GM18520 (cell line): ENCODE measurements around the gene GAS2L2.
"Not testable (repeated sequence)": the region's sequence is repeated elsewhere in the genome, so short reads cannot be mapped to it uniquely, and the experiment has no call there.

ENCODE experiments used
- ATAC-seq: cut with Tn5 transposase; IDR thresholded peaks from one replicate; pipeline ENCODE4 v1.9.1; 2021; ENCODE audit not compliant: unreplicated experiment

GAS2L2 gene

DNA sequence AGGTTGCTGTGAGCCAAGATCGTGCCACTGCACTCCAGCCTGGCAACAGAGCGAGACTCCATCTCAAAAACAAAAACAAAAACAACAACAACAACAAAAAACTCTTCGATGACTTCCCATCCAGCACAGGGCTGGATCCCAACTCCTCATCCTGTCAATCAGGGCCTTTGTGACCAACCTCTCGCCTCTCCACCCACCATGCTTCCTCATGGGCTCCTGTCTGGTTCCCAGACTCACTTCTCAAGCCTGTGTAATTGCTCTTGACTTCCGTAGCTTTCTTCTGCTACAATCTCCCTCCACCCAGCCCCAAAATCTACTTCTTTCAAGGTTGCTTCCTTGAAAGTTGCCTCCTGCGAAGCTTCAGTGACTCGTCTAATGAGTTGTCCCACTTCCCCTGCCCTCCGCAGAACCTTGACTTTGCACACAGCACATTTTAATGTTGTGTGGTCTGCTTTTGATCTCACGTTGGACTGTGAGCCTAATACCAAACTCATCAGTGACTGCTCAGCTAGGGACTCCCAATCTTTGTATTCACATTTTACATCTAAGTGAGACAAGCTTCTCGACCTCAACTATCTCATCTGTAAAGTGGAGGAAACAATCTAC lies 22.5 kb downstream of the GAS2L2 start:
- no peak for ATAC-seq

DNA sequence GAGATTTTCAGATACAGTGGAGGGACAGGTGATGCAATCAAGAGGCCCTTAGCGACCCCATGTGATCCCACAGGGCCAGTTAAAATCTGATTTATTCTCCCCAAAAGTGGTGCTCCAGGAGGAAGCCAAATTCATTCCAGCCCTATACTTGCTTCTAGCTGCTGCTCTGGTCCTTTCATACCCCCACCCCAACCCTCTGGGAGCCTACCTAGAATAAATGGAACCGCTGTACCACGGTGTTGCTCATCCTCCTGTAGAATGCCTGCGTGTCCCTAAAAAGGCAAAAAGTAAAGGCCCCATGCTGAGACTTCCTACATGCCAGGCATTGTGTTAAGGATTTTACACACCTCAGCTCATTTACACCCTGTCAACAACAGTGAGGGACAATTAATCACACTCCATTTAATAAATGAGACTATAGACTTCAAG lies 23.6 kb downstream of the GAS2L2 start:
- ATAC-seq: no peak

DNA sequence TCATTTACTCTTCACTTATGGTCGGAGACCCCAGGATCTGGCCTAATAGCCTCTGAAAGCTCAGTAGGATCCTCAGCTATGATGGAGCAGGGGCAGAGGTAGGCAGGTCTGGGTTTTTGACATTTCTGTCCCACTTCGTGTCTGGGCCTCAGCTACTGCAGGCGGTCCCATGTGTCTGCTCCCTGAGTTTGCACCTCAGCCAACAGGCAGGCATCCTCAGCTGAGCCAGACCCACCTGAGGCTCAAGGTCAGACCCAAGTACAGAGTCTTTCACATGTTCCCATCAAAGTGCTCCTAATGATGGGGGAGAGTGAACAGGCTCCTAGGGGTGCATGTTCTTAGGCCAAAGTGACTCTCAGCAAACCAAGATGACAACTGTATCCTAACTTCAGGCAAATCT lies 24.5 kb downstream of the GAS2L2 start:
- ATAC-seq: no peak

GRCh38 chr17:35727635-35728034 lies 25.4 kb downstream of the GAS2L2 start:
- no peak for ATAC-seq

GRCh38 chr17:35726953-35727460 lies 26.0 kb downstream of the GAS2L2 start:
- ATAC-seq: no peak

DNA sequence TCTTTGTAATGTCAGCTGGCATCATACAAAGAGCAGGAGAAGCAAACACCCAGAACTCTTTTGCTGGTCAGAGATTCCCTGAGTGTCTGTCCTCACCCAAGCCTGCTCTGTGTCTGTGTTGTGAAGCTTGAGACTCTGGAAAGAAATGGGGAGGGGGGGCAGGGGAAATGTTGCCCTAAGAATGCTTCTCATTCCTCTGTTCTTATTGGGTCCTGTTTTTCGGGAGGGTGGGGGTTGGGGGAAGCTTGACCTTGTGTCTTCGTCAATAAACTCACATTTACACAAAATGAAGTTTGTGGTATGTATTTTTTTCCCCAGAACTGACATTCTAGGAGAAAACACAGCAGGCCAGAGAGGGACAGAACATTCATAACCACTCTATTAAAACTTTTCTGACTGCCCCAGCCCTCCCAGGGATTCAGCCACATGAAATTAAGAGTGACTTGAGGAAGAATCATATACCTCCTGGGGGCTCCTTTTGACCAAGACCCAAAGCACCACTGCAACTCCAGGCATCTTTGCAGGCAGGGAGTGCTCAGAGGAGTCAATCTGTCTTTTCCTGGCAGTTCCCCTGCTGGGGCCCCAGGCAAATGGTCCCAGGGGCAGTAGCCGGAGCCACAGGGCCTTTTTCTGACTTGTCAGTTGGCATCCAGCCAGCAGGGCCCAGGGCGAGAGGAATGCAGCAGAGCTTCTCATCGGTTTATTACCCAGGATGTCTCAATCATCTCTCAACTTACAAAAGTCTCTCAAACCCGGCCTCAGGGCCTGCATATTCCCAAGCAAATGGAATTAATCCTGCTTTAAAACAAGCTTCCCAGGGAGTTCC lies 26.7 kb downstream of the GAS2L2 start:
- no peak for ATAC-seq

- ATAC-seq: no peak
These were observed 27.3 kb downstream of the GAS2L2 start for GRCh38 chr17:35725802-35726126.

DNA sequence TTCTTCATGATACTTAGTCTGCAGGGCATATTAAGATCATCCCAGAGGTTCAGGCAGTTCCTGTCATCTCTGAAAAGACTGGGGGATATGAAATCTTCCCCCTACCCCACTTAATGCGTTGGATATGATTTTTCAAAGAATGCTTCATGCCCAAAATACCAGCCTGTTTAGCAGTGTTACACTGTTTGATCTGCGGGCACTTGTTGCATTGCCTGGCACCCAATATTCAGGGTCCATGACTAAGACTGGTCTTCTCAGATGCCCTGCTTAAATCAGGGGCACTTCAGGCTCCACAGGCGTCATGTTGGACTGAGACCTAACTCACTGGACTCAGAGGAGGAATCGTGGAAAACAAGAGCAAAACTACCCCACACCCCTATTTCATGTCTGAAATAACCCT lies 28.0 kb downstream of the GAS2L2 start:
- ATAC-seq: no peak

GRCh38 chr17:35723735-35724134 lies 29.3 kb downstream of the GAS2L2 start:
- ATAC-seq: no peak

GRCh38 chr17:35717475-35717874 lies 35.6 kb downstream of the GAS2L2 start:
- no peak for ATAC-seq

GRCh38 chr17:35716897-35717465 lies 36.1 kb downstream of the GAS2L2 start:
- no peak for ATAC-seq

DNA sequence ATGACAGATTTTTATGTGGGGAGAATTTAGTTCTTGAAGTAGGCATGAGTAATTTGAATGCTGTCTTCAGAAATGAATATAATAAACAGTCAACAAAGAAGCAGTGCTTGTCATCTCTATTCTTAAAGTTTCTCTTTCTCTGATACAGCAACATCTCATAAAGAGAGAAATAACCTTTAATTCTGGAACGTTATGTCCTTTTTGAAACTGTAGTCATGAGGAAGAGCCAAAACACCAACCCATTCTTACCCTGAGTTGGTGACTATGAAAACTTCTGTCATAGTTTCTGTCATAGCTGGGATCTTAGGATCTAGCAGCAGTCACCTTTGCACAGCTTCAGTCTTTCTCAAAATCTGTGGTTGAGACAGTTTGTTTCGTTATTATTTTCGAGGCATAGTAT lies 36.9 kb downstream of the GAS2L2 start:
- no peak for ATAC-seq

GRCh38 chr17:35715416-35715815 lies 37.6 kb downstream of the GAS2L2 start:
- ATAC-seq: no peak

GRCh38 chr17:35714988-35715387 lies 38.1 kb downstream of the GAS2L2 start:
- no peak for ATAC-seq

DNA sequence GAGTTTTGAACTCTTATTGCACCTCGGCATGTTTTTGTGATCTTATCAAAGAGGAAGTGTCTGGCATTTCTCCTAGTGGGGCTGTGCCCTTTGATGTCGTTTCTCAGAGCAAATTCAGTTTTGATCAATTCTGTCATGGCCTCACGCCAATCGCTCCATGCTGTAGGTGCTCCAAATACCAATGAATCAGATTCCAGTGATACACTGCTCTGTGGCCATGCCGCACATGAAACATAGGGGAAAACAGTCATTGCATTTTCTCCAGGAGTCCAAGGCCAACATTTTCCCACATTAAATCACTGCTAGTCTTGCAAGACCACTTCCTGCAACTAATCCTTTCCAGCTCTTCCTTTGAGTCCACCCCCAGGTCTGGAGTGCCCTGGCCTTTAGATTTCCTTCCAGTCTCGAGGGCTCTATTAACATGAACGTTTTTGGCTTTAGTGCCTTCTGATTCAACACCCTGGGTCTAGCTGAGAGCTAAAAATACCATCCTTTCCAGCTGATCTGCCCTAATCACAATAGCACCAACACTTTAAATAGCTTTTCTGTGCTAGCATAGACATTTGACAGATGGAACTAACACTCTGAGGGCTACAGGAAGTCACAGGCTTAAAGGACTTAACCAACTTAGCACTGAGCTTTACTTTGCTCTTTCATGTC lies 39.8 kb downstream of the GAS2L2 start:
- ATAC-seq: no peak

GRCh38 chr17:35710950-35711349 lies 42.1 kb downstream of the GAS2L2 start:
- ATAC-seq: no peak

- no peak for ATAC-seq
These were observed 43.2 kb downstream of the GAS2L2 start for GRCh38 chr17:35709874-35710273.

- ATAC-seq: no peak
These were observed 44.1 kb downstream of the GAS2L2 start for GRCh38 chr17:35708951-35709350.

DNA sequence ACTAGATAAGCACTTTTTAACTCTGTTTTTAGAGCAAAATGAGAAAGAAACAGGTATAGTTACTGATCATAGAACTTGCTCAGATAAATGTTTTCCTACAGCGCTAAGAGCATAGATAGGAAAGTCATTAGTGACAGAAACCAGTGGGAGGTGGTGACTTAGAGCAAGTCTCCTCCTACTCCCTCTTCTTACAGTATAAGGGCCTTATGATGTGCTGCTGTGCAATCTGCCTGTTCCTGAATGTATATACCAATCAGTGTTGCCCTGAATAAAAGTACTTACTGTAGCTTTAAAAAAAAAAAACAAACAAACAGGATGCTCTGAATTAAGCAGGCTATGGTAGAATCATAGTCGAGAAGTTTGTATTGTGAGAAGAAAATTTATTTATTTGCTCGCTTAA lies 44.9 kb downstream of the GAS2L2 start:
- no peak for ATAC-seq

- ATAC-seq: no peak
These were observed 47.3 kb downstream of the GAS2L2 start for GRCh38 chr17:35705705-35706104.

- ATAC-seq: no peak
These were observed 47.8 kb downstream of the GAS2L2 start for GRCh38 chr17:35705230-35705629.

DNA sequence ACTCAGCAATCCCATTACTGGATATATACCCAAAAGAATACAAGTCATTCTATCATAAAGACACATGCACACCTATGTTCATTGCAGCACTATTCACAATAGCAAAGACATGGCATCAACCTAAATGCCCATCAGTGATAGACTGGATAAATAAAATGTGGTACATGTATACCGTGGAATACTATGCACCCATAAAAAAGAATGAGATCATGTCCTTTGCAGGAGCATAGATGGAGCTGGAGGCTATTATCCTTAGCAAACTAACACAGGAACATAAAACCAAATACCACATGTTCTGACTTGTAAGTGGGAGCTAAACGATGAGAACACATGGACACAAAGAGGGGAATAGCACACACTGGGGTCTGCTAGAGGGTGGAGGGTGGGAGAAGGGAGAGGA lies 49.7 kb downstream of the GAS2L2 start:
- ATAC-seq: not testable (repeated sequence)
